NCI-H1694 (cell line): Measurements from ENCODE around the gene CDC34.

Experiments used
- DNase-seq: peaks from one replicate; lab custom pipeline; 2025; lab: John Stamatoyannopoulos, UW

CDC34 gene

GRCh38 chr19:588741-589692, 57.5 kb downstream of the CDC34 start:
- DNase-seq: no peak

DNA sequence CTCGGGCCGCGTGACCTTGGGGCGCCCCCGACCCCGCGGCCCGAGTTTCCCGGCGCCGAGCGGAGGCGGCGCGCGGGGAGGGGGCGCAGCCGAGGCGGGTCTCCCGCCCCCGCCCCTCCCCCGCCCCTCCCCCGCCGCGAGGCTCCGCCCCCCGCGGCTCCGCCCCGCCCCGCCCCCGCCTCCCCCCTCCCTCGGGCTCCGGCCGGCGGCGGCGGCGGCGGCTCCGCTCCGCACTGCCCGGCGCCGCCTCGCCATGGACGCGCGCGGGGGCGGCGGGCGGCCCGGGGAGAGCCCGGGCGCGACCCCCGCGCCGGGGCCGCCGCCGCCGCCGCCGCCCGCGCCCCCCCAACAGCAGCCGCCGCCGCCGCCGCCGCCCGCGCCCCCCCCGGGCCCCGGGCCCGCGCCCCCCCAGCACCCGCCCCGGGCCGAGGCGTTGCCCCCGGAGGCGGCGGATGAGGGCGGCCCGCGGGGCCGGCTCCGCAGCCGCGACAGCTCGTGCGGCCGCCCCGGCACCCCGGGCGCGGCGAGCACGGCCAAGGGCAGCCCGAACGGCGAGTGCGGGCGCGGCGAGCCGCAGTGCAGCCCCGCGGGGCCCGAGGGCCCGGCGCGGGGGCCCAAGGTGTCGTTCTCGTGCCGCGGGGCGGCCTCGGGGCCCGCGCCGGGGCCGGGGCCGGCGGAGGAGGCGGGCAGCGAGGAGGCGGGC, 58.3 kb downstream of the CDC34 start, which contains the start of gene HCN2:
HCN2 (plus strand) TSS at position 189 of the 703 bp plus-strand sequence; CDS start at position 254, 65 bp downstream.
- DNase-seq: no peak

- no peak for DNase-seq
Observed at GRCh38 chr19:590396-590745, 58.8 kb downstream of the CDC34 start.

DNA sequence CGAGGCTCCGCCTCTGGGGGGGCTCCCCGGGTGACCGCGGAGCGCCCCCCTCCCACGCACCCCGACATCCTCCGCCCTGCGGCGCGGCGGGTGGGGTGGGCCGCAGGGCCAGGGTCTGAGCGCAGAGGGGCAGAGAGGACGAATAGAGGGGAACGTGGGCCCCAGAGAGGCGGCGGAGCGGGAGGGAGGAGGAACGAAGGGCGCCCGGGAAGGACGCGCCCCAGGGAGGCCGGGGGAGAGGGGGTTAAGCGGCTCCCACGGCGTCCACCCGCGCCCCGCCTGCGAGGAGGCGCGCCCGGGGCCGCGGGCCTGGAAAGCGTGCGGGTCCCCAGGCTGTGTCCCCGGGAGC, 59.2 kb downstream of the CDC34 start:
- no peak for DNase-seq

DNA sequence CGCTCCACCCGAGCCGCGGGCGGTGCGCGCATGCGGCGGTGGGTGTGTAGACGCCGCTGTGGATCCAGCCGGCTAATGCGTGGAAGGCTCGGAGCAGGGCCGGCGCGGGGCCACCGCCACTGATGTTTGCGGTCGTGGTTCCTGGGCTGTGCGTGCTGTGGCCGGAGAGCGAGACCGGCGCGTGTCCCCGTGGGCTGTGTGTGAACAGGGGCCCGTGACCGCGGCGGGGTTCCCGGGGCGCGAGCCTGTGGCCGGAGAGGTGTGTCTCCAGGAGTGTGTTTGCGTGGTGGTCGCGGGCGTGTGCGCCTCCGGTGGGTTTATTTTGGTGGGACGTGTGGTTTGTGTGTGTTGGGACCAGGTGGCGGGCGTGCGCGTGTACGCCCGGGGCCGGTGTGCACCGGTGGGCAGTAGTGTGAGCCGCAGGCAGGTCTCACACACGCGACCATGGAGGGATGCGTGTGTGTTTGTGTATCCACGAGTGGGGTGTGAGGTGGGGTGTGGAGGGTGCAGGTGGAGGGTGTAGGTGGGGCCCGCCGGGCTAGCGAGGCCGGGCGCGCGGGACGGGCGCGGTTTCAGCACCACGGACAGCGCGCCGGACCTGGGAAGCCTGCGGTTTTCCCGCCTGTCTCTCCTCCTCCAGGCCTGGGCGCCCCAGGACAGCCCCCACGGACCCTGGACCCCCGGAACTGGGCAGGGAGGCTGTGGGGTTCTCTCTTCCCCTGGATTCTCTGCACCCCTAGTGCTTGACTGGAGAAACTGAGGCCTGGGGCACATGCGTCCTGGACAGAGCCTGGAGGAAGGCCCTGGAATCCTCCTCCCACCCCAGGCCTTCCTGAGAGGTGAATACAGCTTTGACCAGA, 59.8 kb downstream of the CDC34 start:
- DNase-seq: no peak
